Left renal cortex interstitium (tissue), 4 donors: ENCODE data around the gene NPHP4. TPM values are rescaled to one million over a fixed set of nuclear protein-coding genes. Genes with fewer than 3 reads are reported as not detected.
A peak's percentile ranks its signal among the peaks of the same experiment; 100 is the strongest.

Source experiments
- DNase-seq, 4 donors: peaks; one replicate each; pipeline ENCODE4 v3.0.0-alpha.2; 2013; ENCODE audit warnings: low read depth in 4 of 4, low spot score in 2 of 4, missing footprints in 1 of 4
- polyA plus RNA-seq, 4 donors: library from polyadenylated mRNA; unstranded; fragments of 120-200 nt; gene quantifications; one replicate each; pipeline ENCODE4 v1.2.1, GENCODE V29; 2013; ENCODE audit not compliant: insufficient read length in 4 of 4

NPHP4 gene
- polyA plus RNA-seq, result 10 to 100 TPM in 3 of 4 donors, 1 to 10 TPM in 1; 7.9 to 18.9 (median 14.0) TPM

DNA sequence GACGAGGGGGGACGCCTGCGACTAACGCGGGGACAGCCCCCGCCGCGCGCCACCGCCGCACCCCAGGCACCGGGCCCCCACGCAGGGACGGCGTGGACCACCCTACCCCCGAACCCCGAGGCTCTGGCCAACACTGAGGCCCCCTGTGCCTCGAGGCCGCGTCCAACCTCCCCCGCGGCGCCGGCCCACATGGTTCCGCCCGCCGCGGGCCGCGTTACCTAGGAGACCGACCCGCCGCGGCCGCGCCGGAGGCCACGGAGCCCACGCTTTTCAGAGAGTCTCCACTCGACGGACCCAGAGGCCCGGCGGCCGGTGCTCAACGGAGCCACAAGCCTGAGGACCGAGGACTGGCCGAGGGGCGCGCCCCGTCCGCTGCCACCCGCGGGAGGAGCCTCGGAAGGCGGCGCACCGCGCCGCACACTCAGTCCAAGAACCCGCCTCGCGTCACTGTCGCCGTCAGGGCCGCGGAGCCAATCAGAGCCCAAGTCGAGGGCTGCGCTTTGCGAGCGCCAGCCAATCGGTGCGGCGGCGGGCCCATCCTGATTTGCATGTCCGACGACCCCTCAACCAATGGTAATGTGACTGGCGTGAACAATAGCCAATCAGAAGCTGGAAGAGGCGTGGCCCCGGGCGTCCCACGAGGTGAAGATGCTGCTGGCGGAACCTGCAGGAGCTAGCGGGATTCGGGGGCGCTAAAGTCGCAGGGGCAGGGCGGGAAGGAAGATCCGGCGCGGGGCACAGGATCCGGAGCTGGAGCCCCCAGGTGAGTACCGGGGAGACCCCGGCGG lies at the start of gene NPHP4:
Gene NPHP4 (minus strand): TSS at position 400 of the 788 bp plus-strand sequence. CDS start 6,136 bp downstream, outside the sequence.
- peak; percentile 98 to 100 (median 100) for DNase-seq

- no peak for DNase-seq
These were observed 49.3 kb upstream of the NPHP4 start for GRCh38 chr1:6041432-6042062.

GRCh38 chr1:6040861-6041415 lies 48.7 kb upstream of the NPHP4 start:
- DNase-seq, result no peak

DNA sequence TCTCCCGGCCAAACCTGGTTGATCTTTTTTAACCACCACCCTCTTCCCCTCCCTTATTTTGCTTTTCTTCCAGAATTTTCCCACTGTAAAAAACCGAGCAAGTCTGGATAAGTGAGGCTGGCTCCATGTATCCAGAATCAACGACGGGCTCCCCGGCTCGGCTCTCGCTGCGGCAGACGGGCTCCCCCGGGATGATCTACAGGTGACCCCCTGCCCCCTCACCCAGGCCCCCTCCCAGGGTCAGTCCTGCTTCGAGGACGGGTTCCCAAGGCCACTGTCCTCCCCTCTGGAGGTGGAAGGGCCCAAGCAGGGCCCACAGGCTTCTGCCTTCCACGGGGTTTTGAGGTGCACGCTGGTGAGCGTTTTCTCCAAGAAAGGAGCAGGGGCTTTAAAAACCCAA lies 48.2 kb upstream of the NPHP4 start:
- no peak for DNase-seq

DNA sequence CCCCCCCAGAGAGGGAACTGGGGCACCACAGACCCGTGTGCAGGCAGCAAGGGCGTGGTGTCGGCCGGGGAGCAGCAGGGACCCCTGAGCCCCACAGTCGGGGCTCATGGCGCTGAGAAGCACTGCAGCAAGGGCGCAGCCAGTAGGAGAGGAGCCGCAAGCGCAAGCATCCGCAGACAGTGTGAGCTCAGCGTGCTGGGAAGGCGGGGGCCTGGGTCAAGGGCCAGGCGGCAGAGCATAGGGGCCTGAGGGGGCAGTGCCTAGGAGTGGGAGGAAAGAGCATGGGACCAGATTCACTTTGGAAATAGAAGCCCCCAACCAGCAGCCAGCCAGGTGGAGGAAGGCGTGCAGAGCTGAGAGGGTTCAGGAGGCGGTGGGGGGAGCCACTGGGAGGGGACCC lies 46.8 kb upstream of the NPHP4 start:
- no peak for DNase-seq

DNA sequence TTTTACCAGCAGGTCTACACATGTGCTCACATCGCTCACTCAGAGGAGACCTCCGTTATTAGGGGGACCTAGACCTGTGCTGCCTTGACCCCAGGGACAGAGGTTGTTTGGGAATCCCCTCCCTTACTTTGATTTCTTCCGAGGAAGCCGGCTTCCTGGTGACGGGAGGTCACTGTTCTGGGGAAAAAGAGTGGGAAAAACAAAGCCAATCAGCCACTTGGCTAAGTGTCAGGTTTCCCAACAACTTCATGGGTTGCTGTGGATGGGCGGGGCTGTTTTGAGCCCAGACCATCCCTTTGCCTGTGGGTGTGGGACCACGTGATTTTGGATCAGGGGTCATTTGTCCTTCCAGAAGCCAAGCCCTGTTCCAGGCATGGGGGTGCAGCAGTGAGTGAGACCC lies 46.4 kb upstream of the NPHP4 start:
- DNase-seq, result no peak

DNA sequence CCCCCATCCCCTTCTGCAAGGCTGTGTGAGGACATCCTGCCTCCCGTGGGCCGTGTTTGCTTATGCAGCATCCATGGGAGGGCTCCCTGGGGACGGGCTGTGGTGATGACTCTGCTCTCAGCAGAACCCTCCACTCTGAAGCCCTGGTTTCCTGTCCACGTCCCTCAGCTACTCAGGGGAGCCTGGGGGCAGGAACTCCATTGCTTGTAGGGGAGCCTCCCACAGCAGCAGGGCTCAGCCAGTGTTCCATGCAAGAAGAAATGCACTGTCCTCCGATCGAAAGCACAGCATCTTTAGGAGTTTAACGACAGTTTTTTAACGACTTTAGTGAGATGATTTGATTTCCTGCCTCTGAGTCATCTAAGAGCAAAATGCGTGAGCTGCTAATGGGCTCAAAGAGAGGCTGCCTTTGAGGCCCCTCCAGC lies 45.1 kb upstream of the NPHP4 start:
- DNase-seq, result no peak

DNA sequence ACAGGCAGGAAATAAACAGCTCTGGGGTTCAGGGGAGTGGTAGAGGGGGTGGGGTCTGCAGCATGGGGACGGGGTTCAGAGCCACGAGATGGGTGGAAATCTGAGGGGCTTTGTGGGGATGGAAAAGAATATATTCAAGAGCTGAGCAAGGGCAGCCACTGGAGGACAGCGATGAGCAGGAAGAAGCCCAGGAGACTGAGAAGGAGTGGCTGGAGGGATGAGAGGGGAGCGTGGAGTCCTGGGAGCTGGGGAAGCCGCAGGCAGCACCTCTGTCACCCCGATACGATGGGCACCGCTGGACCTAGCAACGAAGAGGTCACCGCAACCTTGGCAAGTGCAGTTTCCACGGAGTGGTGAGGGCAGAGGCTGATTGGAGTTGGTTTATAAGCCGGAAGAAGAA lies 43.5 kb upstream of the NPHP4 start:
- no peak for DNase-seq

DNA sequence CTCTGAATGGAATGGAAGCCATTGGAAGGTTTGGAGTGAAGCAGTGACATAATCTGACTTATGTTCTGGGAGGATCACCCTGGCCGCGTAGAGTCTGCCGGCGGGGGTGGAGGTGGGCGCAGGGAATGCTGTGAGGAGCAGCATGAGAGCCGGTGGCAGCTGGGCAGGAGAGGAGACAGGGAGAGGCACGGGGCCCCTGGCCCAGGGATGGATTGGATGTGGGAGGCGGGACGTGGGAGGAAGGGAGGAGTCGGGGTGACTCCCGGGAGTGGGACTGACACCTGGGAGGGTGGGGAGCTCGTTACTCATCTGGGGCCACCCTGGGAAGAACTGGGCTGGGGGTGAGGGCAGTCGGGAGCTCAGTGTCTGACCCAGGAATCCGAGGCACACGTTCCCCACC lies 43.1 kb upstream of the NPHP4 start:
- DNase-seq, result no peak

DNA sequence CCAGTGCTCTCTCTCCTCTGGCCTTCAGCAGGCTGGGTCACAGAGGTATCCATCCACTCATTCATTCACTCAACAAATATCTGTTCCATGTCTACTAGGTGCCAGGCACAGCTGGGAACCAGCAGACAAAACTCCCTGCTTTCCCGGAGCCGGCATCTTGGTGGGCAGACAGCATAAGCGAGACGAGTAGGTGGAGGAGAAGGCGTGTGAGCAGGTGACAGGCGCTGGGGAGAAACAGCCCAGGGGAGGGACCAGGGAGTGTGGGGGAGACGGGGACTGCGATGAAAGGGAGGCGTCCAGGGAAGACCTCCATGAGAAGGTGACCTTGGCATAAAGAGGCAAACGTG lies 42.5 kb upstream of the NPHP4 start:
- peak in 1 of 4 donors; percentile 3 for DNase-seq

DNA sequence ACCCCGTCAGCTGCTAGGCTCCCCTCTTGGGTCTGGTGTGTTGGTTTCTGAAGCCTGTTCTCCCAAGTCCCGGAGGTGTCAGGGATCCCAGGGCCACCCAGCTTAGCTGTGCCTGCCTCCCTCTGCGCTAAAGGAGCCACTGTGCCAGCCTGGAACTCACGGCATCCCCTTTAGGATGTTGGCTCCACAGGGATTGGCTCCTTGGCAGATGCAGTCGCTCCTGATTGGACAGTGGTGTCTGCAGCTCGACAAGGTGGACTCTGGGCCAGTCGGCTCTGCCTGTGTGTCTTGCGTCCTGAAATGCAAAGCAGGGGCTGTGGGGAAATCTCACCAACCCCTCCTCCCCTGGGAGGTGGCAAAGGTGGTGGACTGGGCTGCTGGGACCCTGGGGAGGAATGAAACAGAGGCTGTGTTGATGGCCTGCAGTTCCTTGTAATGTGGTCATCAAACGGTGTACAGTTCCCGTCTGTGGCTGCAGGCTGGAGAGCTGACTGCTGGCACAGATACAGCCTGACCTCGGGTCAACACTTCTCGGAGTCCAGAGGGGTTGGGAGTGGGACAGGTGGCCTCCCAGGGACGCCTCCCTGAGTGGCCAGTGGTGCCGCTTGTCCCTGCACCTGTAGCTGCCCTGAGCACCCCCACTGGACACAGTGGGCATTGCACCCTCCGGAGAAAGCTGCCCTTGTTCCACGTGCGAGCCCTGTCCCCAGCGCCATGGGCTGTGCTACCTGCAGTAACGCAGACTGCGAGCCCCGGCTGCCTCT lies 41.9 kb upstream of the NPHP4 start:
- peak in 1 of 4 donors; percentile 6 for DNase-seq

DNA sequence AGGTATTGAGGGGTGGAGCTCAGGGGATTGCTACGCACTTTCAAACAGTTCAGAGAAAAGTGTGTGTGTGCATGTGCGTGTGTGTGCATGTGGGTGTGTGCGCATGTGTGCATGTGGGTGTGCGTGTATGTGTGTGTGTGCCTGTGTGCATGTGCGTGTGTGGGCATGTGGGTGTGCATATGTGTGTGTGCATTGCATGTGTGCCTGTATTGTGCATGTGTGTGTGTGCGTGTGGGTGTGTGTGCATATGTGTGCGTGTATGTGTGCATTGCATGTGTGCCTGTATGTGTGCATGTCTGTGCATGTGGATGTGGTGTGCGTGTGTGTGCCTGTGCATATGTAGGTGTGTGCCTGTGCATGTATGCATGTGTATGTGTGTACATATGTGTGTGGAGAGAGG lies 40.9 kb upstream of the NPHP4 start:
- DNase-seq, result no peak

DNA sequence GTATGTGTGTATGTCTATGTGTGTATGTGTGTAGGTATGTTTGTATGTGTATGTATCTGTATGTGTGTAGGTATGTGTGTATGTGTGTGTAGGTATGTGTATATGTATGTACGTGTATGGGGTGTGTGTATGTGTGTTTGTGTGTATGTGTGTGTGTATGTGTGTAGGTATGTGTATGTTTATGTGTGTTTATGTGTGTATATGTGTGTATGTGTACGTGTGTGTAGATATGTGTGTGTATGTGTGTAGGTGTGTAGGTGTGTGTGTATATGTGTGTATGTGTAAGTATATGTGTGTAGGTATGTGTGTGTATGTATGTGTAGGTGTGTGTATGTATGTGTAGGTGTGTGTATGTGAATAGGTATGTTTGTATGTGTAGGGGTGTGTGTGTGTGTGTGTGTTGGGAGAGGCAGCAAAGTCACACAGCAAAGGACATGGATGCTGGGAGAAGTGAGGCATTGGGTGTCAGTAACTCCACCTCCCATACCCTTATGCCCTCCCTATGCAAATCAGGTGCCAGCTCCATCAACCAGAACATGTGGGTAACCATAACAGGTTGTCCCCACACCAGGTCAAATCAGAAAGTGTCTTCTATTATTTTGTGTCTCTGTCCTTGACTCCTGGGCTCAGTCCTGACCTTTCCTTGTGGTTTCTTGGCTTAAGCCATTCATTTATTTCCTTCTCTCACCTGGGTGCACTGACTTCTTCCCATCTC lies 38.5 kb upstream of the NPHP4 start:
- no peak for DNase-seq

DNA sequence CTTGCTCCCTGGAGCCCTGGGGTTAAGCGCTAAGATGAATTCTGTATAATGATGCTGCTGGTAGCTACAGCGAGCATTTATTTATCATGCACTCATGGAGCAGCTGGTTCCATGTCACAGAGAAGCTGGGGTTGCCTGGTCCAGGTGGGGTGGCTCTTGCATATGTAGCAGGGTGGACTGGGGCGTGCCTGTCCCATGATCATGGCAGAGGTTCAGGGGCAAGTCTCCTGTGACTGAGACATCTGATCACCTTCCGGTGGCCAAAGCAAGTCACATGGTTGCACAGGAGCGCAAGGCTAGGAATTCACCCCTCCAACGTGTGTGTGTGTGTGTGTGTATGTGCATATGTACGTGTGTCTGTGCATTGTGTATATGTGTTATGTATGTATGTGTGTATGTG lies 37.9 kb upstream of the NPHP4 start:
- DNase-seq, result no peak

- no peak for DNase-seq
These were observed 37.1 kb upstream of the NPHP4 start for GRCh38 chr1:6029351-6029750.

DNA sequence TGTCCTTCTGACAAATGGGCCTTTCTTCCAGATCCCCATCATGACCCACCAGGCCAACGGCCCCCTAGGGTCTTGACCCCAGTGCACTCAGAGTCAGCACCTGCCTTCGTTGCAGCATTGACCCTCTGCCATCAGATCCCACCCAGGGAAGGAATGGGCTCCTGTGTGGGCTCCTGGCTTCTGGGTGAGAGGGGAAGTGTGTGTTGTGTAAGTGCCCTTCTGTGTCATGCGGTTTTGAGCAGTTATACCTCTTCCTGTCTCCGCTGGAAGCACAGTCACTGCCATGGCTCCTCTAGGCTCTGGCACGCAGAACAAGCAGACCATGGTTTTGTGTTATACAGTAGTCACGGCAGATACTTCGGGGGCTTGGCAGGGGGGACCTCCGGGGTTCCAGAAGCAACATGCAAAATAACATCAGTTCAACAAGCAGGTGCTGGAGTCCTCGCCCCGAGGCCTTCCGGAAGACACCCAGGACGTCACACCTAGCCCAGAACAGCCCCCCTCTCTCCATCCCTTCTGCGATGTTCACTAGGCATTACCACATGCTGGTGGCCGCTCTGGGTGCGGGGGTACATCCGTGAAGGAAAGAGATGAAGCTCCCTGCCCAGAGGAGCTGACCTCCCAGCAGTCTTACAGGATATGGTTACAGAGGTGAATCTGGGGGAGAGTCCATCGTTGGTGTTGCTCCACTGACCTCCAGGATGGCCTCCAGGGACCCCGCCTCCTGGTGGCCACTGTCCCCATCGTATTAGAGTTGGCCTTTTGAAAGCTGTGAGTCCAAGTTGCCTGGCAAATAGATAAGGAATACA lies 36.0 kb upstream of the NPHP4 start:
- DNase-seq, result no peak

GRCh38 chr1:6027591-6027990 lies 35.4 kb upstream of the NPHP4 start:
- no peak for DNase-seq

GRCh38 chr1:6026095-6026809 lies 34.0 kb upstream of the NPHP4 start:
- no peak for DNase-seq
